ENCODE measurements around the gene IFT43.
A peak's percentile ranks its signal among the peaks of the same experiment; 100 is the strongest.

IFT43 gene

DNA sequence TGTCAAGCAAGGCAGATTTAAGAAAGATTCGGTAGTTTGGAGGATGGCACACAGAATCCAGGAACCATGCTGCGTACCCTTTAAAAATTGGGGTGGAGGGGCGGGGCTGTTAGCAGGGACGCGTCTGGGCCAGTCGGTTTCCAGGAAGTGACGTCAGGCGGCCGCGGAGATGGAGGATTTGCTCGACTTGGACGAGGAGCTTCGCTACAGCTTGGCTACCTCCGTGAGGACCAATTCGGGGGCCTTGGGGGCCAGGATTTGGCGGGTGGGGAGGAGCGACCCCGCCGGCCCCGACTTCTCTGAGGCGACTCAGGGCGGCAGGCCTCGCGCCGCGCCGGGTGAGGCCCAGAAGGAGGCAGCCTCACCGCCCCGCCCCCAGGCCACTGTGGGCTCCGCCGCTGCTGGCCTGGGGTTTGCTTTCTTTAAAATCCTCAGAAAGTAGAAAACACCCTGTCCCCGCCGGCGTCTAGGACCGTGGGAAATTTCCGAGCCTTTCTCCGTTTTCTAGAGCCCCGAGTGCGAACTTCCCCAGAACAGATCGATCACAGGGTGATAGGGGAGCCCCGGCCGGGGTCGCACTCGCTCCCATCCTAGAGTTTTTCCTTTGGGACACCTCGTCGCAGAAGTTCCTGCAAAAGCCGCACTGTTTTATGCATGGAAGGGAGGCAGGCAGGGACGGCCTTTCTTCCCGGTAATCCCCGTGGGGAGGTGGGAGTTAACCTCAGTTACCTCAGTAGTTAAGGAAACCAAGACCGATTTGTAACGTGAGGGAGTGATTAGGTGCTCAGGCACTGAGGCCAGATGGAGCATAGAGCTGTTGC lies at the start of gene IFT43:
Gene IFT43, plus strand, starts transcription at position 146 of the 821 bp plus-strand sequence. Its CDS starts 24 bp downstream, at position 170.
- DNase-seq (ENCODE audit: low read depth), result peak; percentile 69

DNA sequence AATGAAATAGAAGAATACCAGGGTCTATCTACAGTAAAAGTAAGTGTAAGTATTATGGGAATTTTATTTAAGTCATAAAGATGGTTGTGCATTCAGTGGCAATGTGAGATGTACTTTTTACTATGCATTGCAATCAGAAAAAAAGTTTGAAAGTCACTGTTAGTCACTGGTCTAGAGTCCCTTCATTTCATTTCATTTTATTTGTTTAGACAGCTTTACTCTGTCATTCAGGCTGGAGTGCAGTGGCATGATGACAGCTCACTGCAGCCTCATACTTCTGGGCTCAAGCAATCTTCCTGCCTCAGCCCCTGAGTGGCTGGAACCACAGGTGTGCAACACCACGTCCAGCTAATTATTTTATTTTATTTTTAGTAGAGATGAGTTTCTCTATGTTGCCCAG lies 46.4 kb upstream of the IFT43 start:
- no peak for DNase-seq (ENCODE audit: low read depth)

DNA sequence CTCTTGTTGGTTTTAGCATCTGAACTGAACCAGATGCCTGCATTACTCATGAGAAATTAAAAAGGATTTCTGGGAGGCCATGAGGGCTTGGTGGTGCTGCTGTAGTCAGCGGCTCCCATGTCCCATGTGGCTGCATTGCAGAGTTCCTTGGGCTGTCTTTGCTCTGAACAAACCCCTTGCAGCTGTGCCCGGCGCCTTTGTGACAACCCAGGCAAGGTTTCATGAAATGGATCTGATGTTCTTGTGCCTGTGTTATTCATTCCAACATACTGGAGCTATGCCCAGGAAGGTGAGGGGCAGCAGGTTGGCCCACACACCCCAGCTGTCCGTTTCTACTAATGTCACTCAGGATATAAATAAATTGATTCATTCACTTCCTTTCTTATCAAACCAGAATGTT lies 44.5 kb upstream of the IFT43 start:
- peak; percentile 10 for DNase-seq (ENCODE audit: low read depth)

DNA sequence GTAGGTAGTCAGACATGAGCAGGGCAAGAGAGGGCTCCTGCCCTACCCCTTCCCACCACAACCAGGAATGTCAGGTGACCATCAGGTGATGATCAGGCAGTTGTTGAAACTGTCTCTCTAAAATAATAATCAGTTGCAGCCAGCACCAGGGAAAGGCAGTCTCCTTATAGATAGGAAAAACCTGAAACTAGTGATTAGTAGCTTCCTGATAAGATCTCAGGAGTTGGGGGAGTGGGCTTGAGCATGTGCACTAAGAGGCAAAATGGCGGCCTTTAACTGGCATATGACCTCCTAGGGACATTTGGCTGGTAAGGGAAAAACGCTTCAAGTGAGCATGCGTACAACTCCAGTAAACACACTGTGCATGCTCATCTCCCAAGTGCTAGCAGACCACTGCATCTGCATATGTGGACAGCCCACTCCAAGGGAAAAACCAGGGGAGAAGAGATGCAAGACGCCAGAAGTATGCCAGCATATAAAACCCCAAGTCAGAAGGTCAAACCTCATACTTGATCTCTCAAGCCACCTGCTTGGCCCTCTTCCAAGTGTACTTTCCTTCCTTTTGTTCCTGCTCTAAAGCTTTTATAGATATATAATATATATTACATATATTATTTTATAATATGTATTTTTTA lies 40.8 kb upstream of the IFT43 start:
- DNase-seq (ENCODE audit: low read depth), result no peak

DNA sequence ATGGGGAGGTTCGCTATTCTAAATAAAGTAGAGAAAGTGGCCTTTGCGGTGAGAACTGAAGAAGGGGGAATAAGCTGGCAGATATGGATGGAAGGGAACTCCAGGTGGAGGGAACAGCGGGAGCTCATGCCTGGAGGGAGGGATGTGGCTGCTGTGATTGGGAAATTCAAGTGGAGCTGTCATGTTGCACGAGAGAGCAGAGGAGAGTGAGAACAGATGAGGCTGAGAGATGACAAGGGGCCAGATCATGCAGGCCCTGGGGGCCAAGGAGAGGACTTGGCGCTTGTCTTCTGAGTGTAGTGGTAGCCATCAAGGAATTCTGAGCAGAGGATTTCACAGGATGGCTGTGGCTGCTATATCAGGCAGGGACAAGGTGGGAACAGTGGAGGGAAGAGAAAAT lies 38.8 kb upstream of the IFT43 start:
- DNase-seq (ENCODE audit: low read depth), result peak; percentile 12

DNA sequence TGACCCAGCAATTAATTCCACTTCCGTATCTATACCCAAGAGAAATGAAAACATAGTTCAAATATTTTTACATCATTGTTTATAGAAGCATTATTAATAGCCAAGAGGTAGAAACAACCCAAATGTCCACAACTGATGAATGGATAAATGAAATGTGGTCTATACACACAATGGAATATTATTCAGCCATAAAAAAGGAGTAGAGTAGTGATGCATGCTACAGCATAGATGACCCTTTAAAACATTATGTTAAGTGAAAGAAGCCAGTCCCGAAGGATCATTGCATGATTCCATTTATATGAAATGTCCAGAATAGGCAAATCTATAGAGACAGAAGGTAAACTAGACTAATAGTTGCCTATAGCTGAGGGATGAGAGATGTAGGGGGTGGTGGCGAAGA lies 33.1 kb upstream of the IFT43 start:
- DNase-seq (ENCODE audit: low read depth), result no peak

DNA sequence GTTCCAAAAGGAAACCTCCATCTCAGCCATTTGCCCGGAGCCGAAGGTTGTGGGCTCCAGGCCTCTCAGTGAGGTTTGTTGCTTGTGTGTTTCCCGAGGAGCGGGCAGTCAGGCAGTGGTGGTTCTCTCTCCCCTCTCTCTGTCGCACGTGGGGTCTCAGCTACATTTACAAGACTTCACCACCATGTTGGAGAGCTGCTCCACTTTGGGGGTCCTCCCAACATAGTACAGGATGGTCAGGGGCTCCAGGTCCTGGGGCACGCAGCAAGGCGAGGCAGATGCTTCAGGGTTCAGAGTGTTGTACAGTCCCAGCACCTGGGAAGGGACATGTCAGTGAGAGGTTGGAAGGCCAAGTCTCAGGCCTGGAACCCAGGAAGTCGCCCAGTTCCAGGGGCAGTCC lies 26.5 kb upstream of the IFT43 start:
- DNase-seq (ENCODE audit: low read depth), result no peak

DNA sequence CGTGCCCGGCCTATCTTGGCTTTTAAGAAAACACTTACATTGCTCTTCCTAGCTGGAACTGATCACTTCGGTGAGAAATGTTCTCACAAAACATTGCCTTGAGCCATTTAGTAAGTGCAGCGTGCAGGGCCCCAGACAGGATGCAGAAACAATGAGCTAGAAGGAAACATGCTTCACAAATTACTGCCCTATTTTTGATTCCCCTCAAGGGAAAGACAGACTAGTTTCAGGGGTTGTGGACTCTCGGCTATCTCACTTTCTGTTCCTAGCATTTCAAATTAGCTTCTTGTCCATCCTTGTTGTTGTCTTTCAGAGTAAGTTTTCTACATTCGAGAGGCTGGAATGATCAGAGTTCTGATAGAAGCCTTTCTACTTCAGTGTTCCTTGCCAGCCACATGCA lies 25.3 kb upstream of the IFT43 start:
- no peak for DNase-seq (ENCODE audit: low read depth)

DNA sequence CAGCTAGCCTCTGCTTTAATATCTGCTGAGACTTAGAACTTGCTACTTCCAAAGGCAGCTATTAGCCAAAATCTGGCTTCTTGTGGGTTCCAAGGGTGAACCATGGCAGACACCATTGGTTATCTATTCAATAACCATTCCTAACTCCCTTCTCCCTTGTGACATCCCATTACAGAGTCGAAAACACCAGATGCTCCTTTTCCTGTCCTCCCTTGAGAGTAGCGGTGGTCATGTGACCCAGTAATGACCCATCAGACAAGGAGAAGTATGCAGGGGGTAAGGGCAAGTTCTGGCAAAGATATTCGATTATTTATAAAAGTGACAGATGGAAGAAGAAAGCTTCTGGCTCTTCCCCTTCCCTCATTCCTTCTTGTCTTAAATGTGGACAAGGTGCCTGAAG lies 23.9 kb upstream of the IFT43 start:
- no peak for DNase-seq (ENCODE audit: low read depth)

DNA sequence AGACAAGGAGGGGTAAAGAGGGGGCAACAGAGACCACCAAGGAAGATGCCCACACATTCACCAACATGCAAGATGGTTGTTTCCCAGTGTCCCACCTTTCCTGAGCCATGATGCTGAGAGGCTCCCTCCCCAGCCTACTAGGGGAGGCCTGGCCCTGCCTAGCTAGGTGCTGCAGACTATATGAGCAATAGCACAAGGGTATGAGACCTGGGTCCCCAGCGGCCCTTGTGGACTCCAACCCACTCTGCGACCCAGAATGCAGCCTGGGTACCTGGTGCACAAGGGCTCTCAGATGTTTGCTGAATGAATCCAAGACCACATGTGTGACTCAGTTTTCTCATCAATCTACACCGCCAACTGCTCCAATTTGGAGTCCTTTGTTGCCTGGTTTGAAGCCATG lies 17.7 kb upstream of the IFT43 start:
- DNase-seq (ENCODE audit: low read depth), result no peak

DNA sequence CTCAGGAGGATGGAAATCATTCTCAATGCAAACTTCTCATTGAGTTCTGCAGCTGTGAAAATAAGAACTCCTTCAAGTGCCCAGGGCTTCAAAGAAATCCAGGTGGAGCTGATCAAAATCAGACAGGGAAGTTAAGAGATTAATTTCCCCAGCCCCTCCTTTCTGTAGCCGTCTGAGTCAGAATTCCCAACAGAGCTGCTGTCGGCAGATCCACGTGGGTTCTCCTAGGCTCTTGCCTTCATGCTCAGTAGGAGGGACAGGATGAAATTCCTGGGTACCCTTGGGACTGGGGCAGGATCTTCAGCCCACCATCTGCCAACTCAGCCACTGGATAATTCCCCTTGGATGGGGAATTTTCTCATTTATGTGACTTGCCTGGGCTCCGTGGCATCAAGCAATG lies 17.1 kb upstream of the IFT43 start:
- DNase-seq (ENCODE audit: low read depth), result no peak

DNA sequence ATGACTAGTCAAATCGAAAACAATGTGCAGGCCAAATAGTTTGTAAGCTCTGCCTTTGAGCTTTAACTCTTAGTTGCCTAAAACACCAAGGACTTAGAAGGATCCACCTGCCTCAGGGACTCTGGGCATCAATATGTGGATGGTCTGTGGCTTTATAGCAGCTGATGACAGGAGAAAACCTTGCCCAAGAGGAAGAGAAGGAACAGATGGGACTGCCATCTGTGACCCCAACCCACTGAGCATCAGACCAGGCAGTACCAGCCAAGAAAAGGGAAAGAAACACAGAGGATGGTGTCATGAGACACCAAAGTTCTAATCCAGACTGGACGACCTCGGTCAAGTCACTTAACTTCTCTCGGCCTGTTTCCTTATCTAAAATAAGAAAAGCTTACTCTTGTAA lies 16.4 kb upstream of the IFT43 start:
- no peak for DNase-seq (ENCODE audit: low read depth)

DNA sequence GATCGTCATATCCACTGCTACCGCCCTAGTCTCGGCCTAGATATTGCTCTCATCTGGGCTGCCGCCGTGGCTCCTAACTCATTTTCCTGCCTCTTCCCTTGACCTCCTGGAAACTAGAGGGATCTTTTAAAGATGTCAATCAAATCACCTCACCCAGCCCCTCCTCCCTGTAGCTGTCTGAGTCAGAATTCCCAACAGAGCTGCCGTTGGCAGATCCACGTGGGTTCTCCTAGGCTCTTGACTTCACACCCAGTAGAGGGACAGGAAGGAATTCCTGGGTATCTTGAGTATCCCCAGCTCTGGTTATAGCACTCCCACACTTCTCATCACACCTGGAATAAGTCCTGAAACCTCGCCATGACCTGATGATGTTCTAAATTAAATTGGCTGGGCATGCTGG lies 15.7 kb upstream of the IFT43 start:
- DNase-seq (ENCODE audit: low read depth), result no peak

DNA sequence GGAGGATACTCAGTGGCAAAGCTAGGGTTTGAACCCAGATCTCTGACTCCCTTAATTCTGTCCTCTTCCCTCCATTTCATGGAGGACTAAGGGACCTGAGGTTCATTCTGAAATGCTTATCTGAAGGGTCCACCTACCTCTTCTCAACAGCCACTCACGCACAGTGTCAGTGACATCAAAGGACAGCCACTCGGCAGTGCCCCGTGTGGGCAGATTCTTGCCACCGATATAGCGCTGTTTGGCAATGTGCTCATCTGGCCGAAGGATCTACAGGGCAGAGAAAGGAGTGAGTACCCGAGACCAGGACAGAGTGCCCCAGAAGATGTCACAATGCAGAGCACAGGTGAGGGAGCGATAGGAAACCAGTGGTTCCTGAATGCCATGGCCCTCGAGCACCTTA lies 14.6 kb upstream of the IFT43 start:
- no peak for DNase-seq (ENCODE audit: low read depth)

DNA sequence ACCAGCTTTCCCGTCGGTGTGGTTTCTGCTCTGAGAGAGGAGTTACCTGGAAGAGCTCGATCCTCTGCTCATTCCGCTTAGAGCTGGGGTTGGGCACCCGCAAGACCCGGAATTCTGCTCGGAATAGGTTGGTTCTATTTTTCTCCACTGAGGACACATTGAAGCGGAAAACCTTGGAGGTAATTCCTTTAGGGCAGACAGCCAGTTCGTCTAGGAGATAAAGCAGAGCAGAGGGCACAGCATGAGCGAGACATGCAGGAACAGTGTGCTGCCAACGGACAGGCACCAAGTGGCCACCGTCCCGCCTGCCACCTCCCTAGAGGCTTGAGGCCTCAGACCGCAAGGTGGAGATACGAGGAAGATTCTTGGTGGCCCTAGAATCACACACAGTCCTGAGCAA lies 14.1 kb upstream of the IFT43 start:
- DNase-seq (ENCODE audit: low read depth), result no peak

DNA sequence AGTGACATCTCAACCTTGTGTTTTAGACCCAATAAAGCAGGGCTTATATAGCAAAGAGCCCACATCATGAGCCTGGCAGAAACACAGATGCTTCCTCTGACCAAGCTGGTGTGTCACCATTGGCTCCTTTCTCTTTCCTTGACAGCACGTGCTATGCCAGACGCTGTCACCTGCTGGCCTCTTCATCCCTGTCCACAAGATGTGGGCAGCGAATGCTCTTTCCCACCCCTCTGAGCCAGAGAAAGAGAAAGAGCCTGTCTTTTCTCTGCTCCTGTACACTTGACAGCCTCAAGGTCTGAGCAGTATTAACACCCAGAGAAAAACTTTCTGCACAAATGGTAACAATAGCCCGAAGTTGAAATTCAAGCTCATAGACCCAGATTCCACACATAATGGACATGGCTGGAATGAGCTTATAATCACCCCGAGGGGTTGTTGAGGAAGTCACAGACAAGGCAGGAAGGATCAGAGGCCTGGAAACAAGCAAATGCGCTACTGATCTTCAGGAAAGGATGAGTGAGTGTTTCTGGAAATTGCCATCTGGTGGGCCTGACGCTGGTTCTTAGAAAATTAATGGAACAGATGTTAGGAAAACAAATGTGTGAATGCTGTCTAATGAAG lies 12.7 kb upstream of the IFT43 start:
- DNase-seq (ENCODE audit: low read depth), result no peak

DNA sequence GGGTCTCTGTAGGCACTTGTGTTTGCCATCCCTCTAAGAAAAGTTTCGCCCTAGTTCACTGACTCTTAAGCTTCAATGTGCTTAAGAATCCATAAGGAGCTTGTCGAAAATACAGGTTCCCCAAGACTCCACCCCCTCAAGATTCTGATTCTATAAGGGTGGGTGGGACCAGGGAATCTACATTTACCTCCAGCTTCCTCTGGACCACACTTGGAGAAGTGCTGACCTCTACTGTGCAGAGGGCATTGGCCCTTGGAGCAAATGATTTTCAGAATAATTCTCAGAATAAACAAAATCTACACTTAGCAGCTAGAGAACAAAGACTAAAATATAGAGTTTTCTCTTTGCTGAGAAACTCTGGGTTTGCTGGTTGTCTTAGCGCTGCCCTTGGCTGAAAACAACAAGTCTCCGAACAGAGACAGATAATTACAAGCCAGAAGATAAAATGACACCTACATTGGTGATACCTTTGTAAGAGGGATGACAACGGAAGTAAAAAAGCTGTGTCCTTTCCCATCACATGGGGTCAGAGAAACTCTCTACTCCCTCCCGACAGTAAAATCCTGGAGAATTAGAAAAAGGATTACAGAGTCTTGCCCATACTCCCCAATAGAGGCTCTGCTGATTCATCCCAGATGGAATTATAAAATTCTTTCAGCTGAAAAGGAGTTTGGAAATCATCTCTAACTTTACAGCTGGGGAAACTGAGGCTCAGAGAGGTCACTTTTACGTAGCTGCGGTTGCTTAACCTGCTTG lies 8.6 kb upstream of the IFT43 start:
- no peak for DNase-seq (ENCODE audit: low read depth)

DNA sequence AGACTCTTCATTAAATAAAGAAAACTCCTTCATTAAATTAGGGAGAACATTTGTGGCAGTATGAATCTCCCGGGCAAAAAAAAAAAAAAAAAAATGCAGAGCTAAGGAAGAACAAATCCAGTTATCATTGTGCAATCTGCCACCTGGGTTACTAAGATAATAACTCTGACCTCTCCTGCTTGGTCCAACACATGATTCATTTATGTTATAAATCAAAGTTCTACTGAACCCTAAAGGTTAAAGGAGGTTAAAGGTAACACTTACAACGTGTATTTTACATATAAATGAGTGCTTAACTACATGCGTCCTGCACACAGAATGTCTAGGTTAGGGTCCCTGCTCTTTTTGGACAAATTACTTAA lies 8.0 kb upstream of the IFT43 start:
- DNase-seq (ENCODE audit: low read depth), result peak; percentile 70

DNA sequence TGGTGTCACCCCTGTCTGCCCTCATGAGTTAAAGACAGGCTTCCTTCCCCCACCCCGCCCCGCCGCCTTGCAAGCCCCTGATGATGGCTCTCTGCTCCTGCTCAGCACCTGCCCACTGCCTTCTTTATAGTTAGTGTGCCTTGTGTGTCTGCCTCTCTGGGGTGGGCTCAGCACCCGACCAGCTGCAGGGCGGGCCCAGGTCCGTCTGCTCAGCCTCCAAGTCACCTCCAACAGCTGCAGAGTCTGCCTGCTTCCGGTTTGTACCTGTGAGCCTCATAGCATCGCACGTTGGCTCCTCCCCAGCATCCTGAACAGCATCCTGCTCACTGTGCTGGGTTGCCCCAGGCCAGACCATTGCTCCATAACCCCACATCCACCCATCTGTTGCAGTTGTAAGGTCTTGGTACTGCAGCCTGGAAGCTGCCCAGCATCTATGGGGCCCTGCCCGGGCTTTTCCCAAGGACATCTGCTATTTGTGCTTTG lies 7.3 kb upstream of the IFT43 start:
- DNase-seq (ENCODE audit: low read depth), result no peak

DNA sequence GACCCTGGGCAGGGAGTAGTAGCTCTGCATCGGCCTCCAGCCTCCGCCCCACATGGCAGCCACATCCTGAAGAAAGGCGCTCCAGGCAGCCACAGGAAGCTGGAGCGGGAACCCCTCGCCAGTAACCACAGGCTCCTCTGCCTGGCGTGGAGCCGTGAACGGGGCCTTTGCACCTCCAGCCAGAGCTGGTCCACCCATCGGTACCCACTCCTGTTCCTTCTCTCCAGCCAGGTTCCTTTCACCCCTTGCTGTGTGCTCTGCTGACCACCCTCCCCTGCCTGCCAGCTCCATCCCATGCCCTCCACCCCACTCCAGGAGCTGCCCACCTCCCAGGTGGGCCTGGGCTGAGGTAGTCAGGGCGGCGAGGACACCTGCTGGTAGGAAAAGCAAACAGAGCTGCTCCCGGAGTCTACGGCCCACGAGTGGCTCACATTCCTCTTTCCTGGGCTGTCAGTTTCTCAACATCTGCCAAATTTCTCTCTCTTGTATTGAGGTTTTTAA lies 6.4 kb upstream of the IFT43 start:
- DNase-seq (ENCODE audit: low read depth), result peak; percentile 54

DNA sequence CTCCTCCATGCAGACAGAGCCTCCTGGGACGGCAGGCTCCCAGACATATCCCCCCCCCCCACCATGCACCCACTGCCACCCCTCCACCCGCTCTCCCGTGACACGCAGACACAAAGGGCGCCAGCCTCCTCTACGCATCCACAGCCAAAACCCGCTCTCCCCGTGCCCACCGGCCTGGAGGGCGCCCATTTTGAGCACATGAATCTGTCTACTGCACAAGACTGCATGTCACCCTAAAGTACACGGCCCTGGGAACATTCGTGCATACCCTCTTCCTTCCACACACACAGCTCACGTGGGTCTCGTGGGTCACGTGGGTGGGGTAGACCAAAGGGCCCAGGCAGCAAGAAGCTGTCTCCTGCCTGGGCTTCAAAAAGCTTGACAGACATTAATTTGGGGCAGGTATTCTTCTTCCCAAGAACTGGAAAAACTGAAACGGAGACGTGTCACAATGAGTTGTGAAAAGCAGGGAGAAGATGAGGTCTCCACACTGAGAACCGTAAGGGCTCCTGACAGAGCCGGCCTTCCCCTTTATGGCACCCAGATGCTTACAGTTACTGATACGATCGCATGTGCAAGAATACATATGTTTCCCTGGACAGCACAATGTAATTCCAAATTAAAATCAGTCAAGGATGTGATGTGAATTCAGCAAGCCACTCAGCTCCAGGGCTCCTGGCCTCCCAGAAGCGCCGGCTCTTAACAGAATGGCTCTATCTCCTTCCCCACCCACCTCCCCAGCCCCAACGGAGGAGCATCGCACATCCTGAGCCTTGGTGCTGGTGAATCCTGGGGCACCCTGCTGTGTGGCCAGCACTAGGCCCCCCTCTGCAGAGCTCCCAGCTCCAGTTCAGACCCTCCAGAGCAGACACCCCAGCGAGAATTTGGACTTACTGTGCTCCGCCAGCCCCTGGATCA lies 5.7 kb upstream of the IFT43 start:
- no peak for DNase-seq (ENCODE audit: low read depth)
